PC-9 (cell line): ENCODE results near the gene MAST4. TPM values are rescaled to one million over a fixed set of nuclear protein-coding genes. Genes with fewer than 3 reads are reported as not detected.

ENCODE experiments used
- BruUV-seq: library from RNA; stranded (reverse); fragments of 400-500 nt; replicated peaks from 2 replicates; lab custom pipeline; 2021; lab: Mats Ljungman, UMichigan
- CTCF ChIA-PET: fragments of 300-600 bp; sonication (Branson Sonifier 250); formaldehyde crosslinking; loops from one replicate; lab custom pipeline; 2022; ENCODE audit warnings: antibody characterized with exemption; lab: Charles Lee
- POLR2A ChIA-PET: fragments of 300-600 bp; sonication (Branson Sonifier 250); formaldehyde crosslinking; loops from one replicate; lab custom pipeline; 2022; ENCODE audit warnings: antibody characterized with exemption; ENCODE audit not compliant: unreplicated experiment; lab: Charles Lee
- DNase-seq, 2 experiments: peaks; one replicate each; pipeline versions ENCODE4 v3.0.0 to v3.0.0-alpha.2; 2015 to 2022; ENCODE audit warnings: mixed read lengths in 1 of 2
- H2AFZ ChIP-seq: fragments of 200-600 bp; sonication (generic); 2 replicates; pipeline ENCODE4 v1.8.1; 2017; ENCODE audit warnings: antibody characterized with exemption
- H3F3A ChIP-seq: fragments of 200-600 bp; sonication (generic); 2 replicates; pipeline ENCODE4 v1.8.1; 2017; ENCODE audit warnings: antibody characterized with exemption, mild to moderate bottlenecking, low read depth; ENCODE audit not compliant: insufficient read depth
- H3K27ac ChIP-seq: fragments of 200-600 bp; sonication (generic); 2 replicates; pipeline ENCODE4 v1.6.1; 2016; ENCODE audit warnings: mixed run types
- H3K27me3 ChIP-seq: fragments of 200-600 bp; sonication (generic); 2 replicates; pipeline ENCODE4 v1.6.1; 2016; ENCODE audit warnings: low read depth, mixed run types; ENCODE audit not compliant: insufficient read depth
- H3K36me3 ChIP-seq: fragments of 200-600 bp; sonication (generic); 2 replicates; pipeline ENCODE4 v1.6.1; 2016; ENCODE audit warnings: low read depth, mixed run types
- H3K4me1 ChIP-seq: fragments of 200-600 bp; sonication (generic); replicated peaks from 2 replicates; pipeline ENCODE4 v1.6.1; 2016; ENCODE audit warnings: mixed run types; ENCODE audit not compliant: insufficient read depth
- H3K4me2 ChIP-seq: fragments of 200-600 bp; sonication (generic); 2 replicates; pipeline ENCODE4 v1.6.1; 2017; ENCODE audit warnings: mixed run types
- H3K4me3 ChIP-seq: fragments of 200-600 bp; sonication (generic); 2 replicates; pipeline ENCODE4 v1.6.1; 2016; ENCODE audit warnings: mixed run types
- H3K79me2 ChIP-seq: fragments of 200-600 bp; sonication (generic); 2 replicates; pipeline ENCODE4 v1.6.1; 2017; ENCODE audit warnings: low read depth, mixed run types
- H3K9me2 ChIP-seq: fragments of 200-600 bp; sonication (generic); 2 replicates; pipeline ENCODE4 v1.8.1; 2017; ENCODE audit warnings: mild to moderate bottlenecking; ENCODE audit not compliant: insufficient read depth
- H3K9me3 ChIP-seq: fragments of 200-600 bp; sonication (generic); 2 replicates; pipeline ENCODE4 v1.8.1; 2016; ENCODE audit warnings: low read depth; ENCODE audit not compliant: insufficient read depth
- H4K20me1 ChIP-seq: fragments of 200-600 bp; sonication (generic); 2 replicates; pipeline ENCODE4 v1.8.1; 2017; ENCODE audit not compliant: insufficient read depth
- CTCF ChIP-seq: fragments of 200-600 bp; sonication (generic); conservative IDR thresholded peaks from 2 replicates; pipeline ENCODE4 v1.6.1; 2017; ENCODE audit warnings: mixed run types, antibody characterized with exemption, mild to moderate bottlenecking, moderate library complexity
- EZH2 ChIP-seq: fragments of 200-600 bp; sonication (generic); IDR thresholded peaks from 2 replicates; pipeline ENCODE4 v1.8.0; 2017; ENCODE audit warnings: antibody characterized with exemption, low read depth
- intact Hi-C: fragments of 100-400 bp; cut with micrococcal nuclease; formaldehyde crosslinking; loops from one replicate; pipeline ENCODE4 v1.10.0; 2022; ENCODE audit not compliant: unreplicated experiment
- total RNA-seq: library from RNA; stranded (reverse); gene quantifications from 2 replicates; pipeline ENCODE4 v1.2.3, GENCODE V29; 2021

Gene MAST4
- total RNA-seq, 1 experiment from 2014 or later: 19.3 TPM

GRCh38 chr5:67209141-67209771 lies 613.1 kb downstream of the MAST4 start:
- no peaks in the 10 kb centered on the region for H3K9me2 ChIP-seq
- H3K27me3 ChIP-seq: no peaks in the 10 kb centered on the region
- H3K4me1 ChIP-seq: peaks cover 51% of the 10 kb centered on the region
- POLR2A ChIA-PET: interaction anchor here (0.5 kb wide), 1 partner anchor 222 kb away, joined by 3 read pairs; no protein-coding TSS in a partner anchor
- no peaks in the 10 kb centered on the region for H3K79me2 ChIP-seq
- no peak overlapping the region for H3K4me3 ChIP-seq
- intact Hi-C loops: loop anchor here (1.0 to 5.0 kb wide), 4 partner anchors 52 to 902 kb away; no protein-coding TSS in a partner anchor
- no peak overlapping the region for H2AFZ ChIP-seq
- DNase-seq: peak; percentile 63 to 73
- H3K36me3 ChIP-seq: no peaks in the 10 kb centered on the region
- H3K9me3 ChIP-seq: 0 out of 2 replicates have a peak, but pooled peaks cover 3% of the 10 kb centered on the region
- H3K27ac ChIP-seq: no peak overlapping the region
- no peaks in the 10 kb centered on the region for H4K20me1 ChIP-seq
- TF ChIP-seq EZH2: no peak
- peak; percentile 80 for TF ChIP-seq CTCF
- H3K4me2 ChIP-seq: peak overlapping the region; percentile 25; the same call in 1 of the 2 replicates
- CTCF ChIA-PET: interaction anchor here (1.3 to 1.4 kb wide), 3 partner anchors 50 to 59 kb away, joined by 4 to 9 read pairs (median 4); no protein-coding TSS in a partner anchor
- BruUV-seq: no TSS peak
- H3F3A ChIP-seq: peaks cover 19% of the 10 kb centered on the region

- DNase-seq: peak in 1 of 2 experiments; percentile 58
- BruUV-seq: no TSS peak
Measured at GRCh38 chr5:67211926-67212325, 615.7 kb downstream of the MAST4 start.

GRCh38 chr5:67214036-67214435 lies 617.8 kb downstream of the MAST4 start:
- H3K79me2 ChIP-seq: no peaks in the 10 kb centered on the region
- no peak overlapping the region for H2AFZ ChIP-seq
- no peaks in the 10 kb centered on the region for H3K27me3 ChIP-seq
- H3K9me2 ChIP-seq: no peaks in the 10 kb centered on the region
- H3K9me3 ChIP-seq: no peaks in the 10 kb centered on the region
- TF ChIP-seq EZH2: no peak
- no peak for TF ChIP-seq CTCF
- POLR2A ChIA-PET: no interaction called here
- no peaks in the 10 kb centered on the region for H4K20me1 ChIP-seq
- H3K4me1 ChIP-seq: peaks cover 10% of the 10 kb centered on the region
- no peaks in the 10 kb centered on the region for H3K36me3 ChIP-seq
- CTCF ChIA-PET: no interaction called here
- H3K4me3 ChIP-seq: no peak overlapping the region
- DNase-seq: no peak
- H3K27ac ChIP-seq: no peak overlapping the region
- intact Hi-C loops: no loop called here
- BruUV-seq: no TSS peak
- H3K4me2 ChIP-seq: no peak overlapping the region
- H3F3A ChIP-seq: no peaks in the 10 kb centered on the region

More at GRCh38 chr5:67211926-67212325, 615.7 kb downstream of the MAST4 start:
- Histone ChIP-seq H3K9me3 (no peaks in the 10 kb centered on the region), H3F3A (peaks cover 8% of the 10 kb centered on the region; the same call in 1 of the 2 replicates), H3K9me2 (no peaks in the 10 kb centered on the region), H2AFZ (no peak overlapping the region), H3K79me2 (no peaks in the 10 kb centered on the region), H3K4me2 (no peak overlapping the region), H3K27me3 (no peaks in the 10 kb centered on the region), H3K4me1 (peaks cover 30% of the 10 kb centered on the region), H3K4me3 (no peak overlapping the region), H3K36me3 (no peaks in the 10 kb centered on the region), H4K20me1 (no peaks in the 10 kb centered on the region), H3K27ac (no peak overlapping the region)
- POLR2A ChIA-PET: no interaction called here
- intact Hi-C loops: no loop called here
- CTCF ChIA-PET: interaction anchor here (0.6 kb wide), 2 partner anchors 231 to 541 kb away, joined by 3 read pairs; no protein-coding TSS in a partner anchor
- TF ChIP-seq EZH2 (no peak), CTCF (no peak)
